Astrocyte of the cerebellum (primary cell): Measurements from ENCODE around the gene GDF15.
A peak's percentile ranks its signal among the peaks of the same experiment; 100 is the strongest.
"Not testable (repeated sequence)": the region's sequence is repeated elsewhere in the genome, so short reads cannot be mapped to it uniquely, and the experiment has no call there.

Experiments
- DNase-seq: peaks from one replicate; pipeline ENCODE4 v3.0.0-alpha.2; 2011; ENCODE audit warnings: low read depth
- H3K4me3 ChIP-seq: 2 replicates; pipeline ENCODE4 v1.5.1; 2011; ENCODE audit warnings: mild to moderate bottlenecking, low read depth, low read length, moderate library complexity
- CTCF ChIP-seq: IDR thresholded peaks from 2 replicates; pipeline ENCODE4 v1.5.1; 2012; ENCODE audit warnings: low read length, low read depth, moderate library complexity, mild to moderate bottlenecking; ENCODE audit errors: missing control alignments
- in situ Hi-C: cut with HindIII; loops from 2 replicates; pipeline ENCODE4 v1.10.0; 2017; ENCODE audit warnings: low sequenced_read_pairs

Gene GDF15

DNA sequence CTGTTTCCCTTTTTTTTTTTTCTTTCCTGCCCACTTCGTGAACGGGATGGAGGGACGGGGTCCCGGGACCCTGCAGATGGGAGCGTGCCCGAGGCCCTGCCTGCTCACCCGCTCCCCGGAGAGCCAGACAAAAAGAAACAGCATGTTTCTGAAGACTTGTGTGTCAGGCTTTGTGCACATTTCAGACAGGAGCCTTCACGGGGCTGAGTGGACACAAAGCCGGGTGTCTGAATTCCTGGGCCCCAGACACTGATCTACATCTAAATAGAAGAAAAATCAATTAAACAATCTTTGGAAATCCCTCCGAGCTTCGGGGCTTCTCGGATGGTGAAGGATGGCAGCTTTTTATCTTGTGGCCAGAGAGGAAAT is 41.4 kb upstream of the GDF15 start:
- no peak for TF ChIP-seq CTCF
- no peak for DNase-seq
- H3K4me3 ChIP-seq = no peak overlapping the region
- in situ Hi-C loops = no loop called here

DNA sequence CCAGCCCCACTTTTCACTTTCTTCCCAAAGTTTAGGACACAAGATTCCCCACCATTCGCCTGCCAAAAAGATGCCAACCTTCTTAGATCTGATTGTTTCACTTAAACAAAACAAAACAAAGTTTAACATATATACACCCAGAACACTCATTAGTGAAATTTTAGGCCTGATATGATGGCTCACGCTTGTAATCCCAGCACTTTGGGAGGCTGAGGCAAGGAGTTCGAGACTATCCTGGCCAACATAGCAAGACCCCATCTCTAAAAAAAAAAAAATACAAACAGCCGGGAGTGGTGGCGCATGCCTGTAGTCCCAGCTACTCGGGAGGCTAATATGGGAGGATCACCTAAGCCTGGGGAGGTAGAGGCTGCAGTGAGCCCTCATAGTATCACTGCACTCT is 40.7 kb upstream of the GDF15 start:
- in situ Hi-C loops = no loop called here
- no peak for TF ChIP-seq CTCF
- no peak overlapping the region for H3K4me3 ChIP-seq
- no peak for DNase-seq

DNA sequence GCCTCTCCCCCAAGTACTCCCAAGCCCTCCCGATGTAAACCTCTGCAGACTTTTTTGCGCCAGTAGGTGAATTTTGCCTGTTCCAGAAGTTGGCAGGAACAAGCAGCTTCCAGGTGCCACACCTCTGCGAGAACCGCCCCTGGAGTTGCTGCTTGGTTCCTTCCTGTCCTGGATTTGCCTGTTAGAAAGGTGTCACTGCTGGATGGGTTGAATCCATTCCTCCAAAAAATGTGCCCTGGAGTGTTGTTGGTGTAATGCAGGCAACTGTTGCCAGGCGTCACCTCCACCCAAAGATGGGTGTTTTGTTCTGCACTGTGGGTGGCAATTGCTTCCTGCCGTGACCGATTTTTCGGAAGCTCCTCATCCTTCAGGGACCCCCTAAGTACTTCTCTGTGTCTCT is 39.9 kb upstream of the GDF15 start:
- TF ChIP-seq CTCF = no peak
- no peak overlapping the region for H3K4me3 ChIP-seq
- no peak for DNase-seq
- in situ Hi-C loops = no loop called here

DNA sequence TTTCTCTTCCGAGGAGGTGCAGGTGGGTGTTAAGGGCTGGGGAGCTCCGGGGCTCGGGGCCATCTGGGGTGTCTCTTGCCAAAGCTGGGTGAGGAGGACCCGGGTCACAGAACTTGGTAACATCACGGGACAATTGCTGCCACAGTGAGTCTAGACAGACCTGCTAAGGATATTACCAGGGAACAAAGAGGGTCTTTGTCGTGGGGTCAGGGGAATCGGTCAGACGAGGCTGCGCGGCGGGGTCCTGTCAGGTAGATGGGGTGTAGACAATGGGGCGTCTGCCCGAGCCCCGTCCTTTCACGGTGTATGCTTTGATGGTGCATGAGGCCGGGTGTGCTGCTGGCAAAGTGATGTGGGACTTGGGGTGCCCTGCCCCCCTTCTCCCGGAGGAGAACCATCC is 37.8 kb upstream of the GDF15 start:
- no peak overlapping the region for H3K4me3 ChIP-seq
- no peak for TF ChIP-seq CTCF
- no peak for DNase-seq
- in situ Hi-C loops = no loop called here

- in situ Hi-C loops, H3K4me3 ChIP-seq, DNase-seq: not testable (repeated sequence)
Measured at GRCh38 chr19:18348818-18349339, 37.1 kb upstream of the GDF15 start.

DNA sequence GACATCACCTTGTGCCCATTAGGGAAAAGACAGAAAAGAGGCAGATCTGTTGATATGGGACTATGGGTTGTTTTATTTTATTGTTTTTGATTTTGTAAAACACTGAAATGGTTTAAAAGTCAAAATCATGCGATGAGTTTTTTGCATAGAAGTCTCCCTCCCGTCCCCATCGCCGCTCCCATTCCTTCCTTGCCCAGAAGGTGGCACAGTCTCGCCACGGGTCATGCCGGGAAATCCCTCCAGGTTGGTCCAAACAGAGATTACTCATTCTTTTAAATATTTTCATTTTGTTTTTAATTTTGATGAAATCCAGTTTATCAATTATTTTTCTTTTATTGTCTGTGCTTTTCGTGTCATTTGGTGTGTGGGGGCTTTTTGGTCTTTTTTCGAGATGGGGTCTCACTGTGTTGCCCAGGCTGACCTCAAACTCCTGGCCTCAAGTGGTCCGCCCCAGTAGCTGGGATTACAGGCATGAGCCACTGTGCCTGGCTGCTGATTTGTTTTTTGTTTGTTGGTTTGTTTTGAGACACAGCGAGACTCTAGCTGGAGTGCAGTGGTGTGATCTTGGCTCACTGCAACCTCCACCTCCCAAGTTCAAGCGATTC is 36.3 kb upstream of the GDF15 start:
- no peak overlapping the region for H3K4me3 ChIP-seq
- TF ChIP-seq CTCF = peak; percentile 92
- in situ Hi-C loops = no loop called here
- peak; percentile 24 for DNase-seq

GRCh38 chr19:18350490-18350889 is 35.5 kb upstream of the GDF15 start:
- in situ Hi-C loops = no loop called here
- H3K4me3 ChIP-seq = no peak overlapping the region
- no peak for TF ChIP-seq CTCF
- no peak for DNase-seq
